Measurements from ENCODE around the gene TAS2R16. TPM values are rescaled to one million over a fixed set of nuclear protein-coding genes. Genes with fewer than 3 reads are reported as not detected.

TAS2R16 gene
- not detected in 2 replicates for total RNA-seq

GRCh38 chr7:122995600-122995999 lies at the start of gene TAS2R16:
Gene TAS2R16, minus strand, starts transcription at chr7:122995700. Its CDS starts 66 bp downstream, at chr7:122995634.

Other genes starting within 250 kb of the TAS2R16 start
- 70.1 and 82.9 TPM in 2 replicates for gene CADPS2, start 109.2 kb downstream of the TAS2R16 start, total RNA-seq
- gene SLC13A1, start 204.3 kb upstream of the TAS2R16 start, total RNA-seq, result not detected in 2 replicates